ENCODE data around the gene C3. TPM values are rescaled to one million over a fixed set of nuclear protein-coding genes. Genes with fewer than 3 reads are reported as not detected.

The C3 gene
- total RNA-seq, 1 donor from 2014 or later = 1.5 TPM

- no peak overlapping the region for H3K9ac ChIP-seq
- H3F3A ChIP-seq (ENCODE audit: low read depth) = no peaks in the 10 kb centered on the region
- no peaks in the 10 kb centered on the region for H3K9me3 ChIP-seq (ENCODE audit: low read depth)
- H2AFZ ChIP-seq (replicated peaks) = no peak overlapping the region
- H4K20me1 ChIP-seq (ENCODE audit: low read depth) = no peaks in the 10 kb centered on the region
- H3K4me1 ChIP-seq = no peaks in the 10 kb centered on the region
- Mint-ChIP-seq H3K4me3 (no peak overlapping the region), H3K27me3 (ENCODE audit: insufficient read depth, low read depth) (peaks cover 11% of the 10 kb centered on the region), H3K9me3 (no peaks in the 10 kb centered on the region), H3K27ac (no peak overlapping the region), H3K4me1 (peaks cover 7% of the 10 kb centered on the region), H3K36me3 (no peaks in the 10 kb centered on the region)
- H3K4me3 ChIP-seq = no peak overlapping the region
- TF ChIP-seq EZH2 (IDR thresholded peaks at IDR 0.05) = no peak
- no peak for TF ChIP-seq CTCF (IDR thresholded peaks at IDR 0.05)
- no peak for TF ChIP-seq EZH2phosphoT487 (IDR thresholded peaks at IDR 0.05)
- DNase-seq (ENCODE audit: low spot score) = no peak
- no peak overlapping the region for H3K4me2 ChIP-seq
- H3K27ac ChIP-seq = no peak overlapping the region
- no peaks in the 10 kb centered on the region for H3K27me3 ChIP-seq
- H3K36me3 ChIP-seq = no peaks in the 10 kb centered on the region
- H3K79me2 ChIP-seq (ENCODE audit: low read depth) = no peaks in the 10 kb centered on the region
Measured at GRCh38 chr19:6723108-6723618, 2.7 kb upstream of the C3 start.

- H3K9me3 Mint-ChIP-seq = peaks cover 5% of the 10 kb centered on the region
- Histone ChIP-seq H3F3A (ENCODE audit: low read depth) (peaks cover 4% of the 10 kb centered on the region), H3K9me3 (ENCODE audit: low read depth) (no peaks in the 10 kb centered on the region), H2AFZ (replicated peaks) (no peak overlapping the region), H4K20me1 (ENCODE audit: low read depth) (no peaks in the 10 kb centered on the region), H3K9ac (no peak overlapping the region), H3K4me3 (no peak overlapping the region), H3K79me2 (ENCODE audit: low read depth) (no peaks in the 10 kb centered on the region), H3K27ac (no peak overlapping the region), H3K4me1 (no peaks in the 10 kb centered on the region), H3K36me3 (no peaks in the 10 kb centered on the region), H3K4me2 (no peak overlapping the region), H3K27me3 (no peaks in the 10 kb centered on the region)
- H3K4me1 Mint-ChIP-seq = peaks cover 11% of the 10 kb centered on the region
- TF ChIP-seq EZH2 (IDR thresholded peaks at IDR 0.05) = no peak
- TF ChIP-seq CTCF (IDR thresholded peaks at IDR 0.05) = no peak
- no peak for TF ChIP-seq EZH2phosphoT487 (IDR thresholded peaks at IDR 0.05)
- no peaks in the 10 kb centered on the region for H3K36me3 Mint-ChIP-seq
- H3K4me3 Mint-ChIP-seq = no peak overlapping the region
- no peak for DNase-seq (ENCODE audit: low spot score)
- no peak overlapping the region for H3K27ac Mint-ChIP-seq
- peaks cover 16% of the 10 kb centered on the region for H3K27me3 Mint-ChIP-seq (ENCODE audit: insufficient read depth, low read depth)
Measured at GRCh38 chr19:6721773-6722172, 1.3 kb upstream of the C3 start.

- H3K27ac Mint-ChIP-seq = no peak overlapping the region
- H3K36me3 ChIP-seq = no peaks in the 10 kb centered on the region
- H3K4me3 ChIP-seq = no peak overlapping the region
- no peak for TF ChIP-seq CTCF (IDR thresholded peaks at IDR 0.05)
- TF ChIP-seq EZH2 (IDR thresholded peaks at IDR 0.05) = no peak
- TF ChIP-seq EZH2phosphoT487 (IDR thresholded peaks at IDR 0.05) = no peak
- H3K9me3 ChIP-seq (ENCODE audit: low read depth) = no peaks in the 10 kb centered on the region
- no peak for DNase-seq (ENCODE audit: low spot score)
- no peak overlapping the region for H3K9ac ChIP-seq
- no peaks in the 10 kb centered on the region for H3K27me3 ChIP-seq
- peaks cover 5% of the 10 kb centered on the region for H3K9me3 Mint-ChIP-seq
- no peaks in the 10 kb centered on the region for H4K20me1 ChIP-seq (ENCODE audit: low read depth)
- peaks cover 11% of the 10 kb centered on the region for H3K4me1 Mint-ChIP-seq
- H3K4me2 ChIP-seq = no peak overlapping the region
- H3K4me3 Mint-ChIP-seq = no peak overlapping the region
- H3K27ac ChIP-seq = no peak overlapping the region
- no peaks in the 10 kb centered on the region for H3K4me1 ChIP-seq
- H3K79me2 ChIP-seq (ENCODE audit: low read depth) = no peaks in the 10 kb centered on the region
- no peak overlapping the region for H2AFZ ChIP-seq (replicated peaks)
- no peaks in the 10 kb centered on the region for H3K36me3 Mint-ChIP-seq
- peaks cover 19% of the 10 kb centered on the region for H3K27me3 Mint-ChIP-seq (ENCODE audit: insufficient read depth, low read depth)
- peaks cover 4% of the 10 kb centered on the region for H3F3A ChIP-seq (ENCODE audit: low read depth)
Measured at GRCh38 chr19:6721138-6721474, 656 bp upstream of the C3 start.
